ENCODE results near the gene CBARP. TPM values are rescaled to one million over a fixed set of nuclear protein-coding genes. Genes with fewer than 3 reads are reported as not detected.
A peak's percentile ranks its signal among the peaks of the same experiment; 100 is the strongest.

CBARP gene
- total and polyA plus RNA-seq, 9 of the 15 experiments (the other 6 are each of a cell fraction or from before 2014, with no cell fraction given), result 0.03 to 8.9 (median 1.2) TPM; not detected in 1

DNA sequence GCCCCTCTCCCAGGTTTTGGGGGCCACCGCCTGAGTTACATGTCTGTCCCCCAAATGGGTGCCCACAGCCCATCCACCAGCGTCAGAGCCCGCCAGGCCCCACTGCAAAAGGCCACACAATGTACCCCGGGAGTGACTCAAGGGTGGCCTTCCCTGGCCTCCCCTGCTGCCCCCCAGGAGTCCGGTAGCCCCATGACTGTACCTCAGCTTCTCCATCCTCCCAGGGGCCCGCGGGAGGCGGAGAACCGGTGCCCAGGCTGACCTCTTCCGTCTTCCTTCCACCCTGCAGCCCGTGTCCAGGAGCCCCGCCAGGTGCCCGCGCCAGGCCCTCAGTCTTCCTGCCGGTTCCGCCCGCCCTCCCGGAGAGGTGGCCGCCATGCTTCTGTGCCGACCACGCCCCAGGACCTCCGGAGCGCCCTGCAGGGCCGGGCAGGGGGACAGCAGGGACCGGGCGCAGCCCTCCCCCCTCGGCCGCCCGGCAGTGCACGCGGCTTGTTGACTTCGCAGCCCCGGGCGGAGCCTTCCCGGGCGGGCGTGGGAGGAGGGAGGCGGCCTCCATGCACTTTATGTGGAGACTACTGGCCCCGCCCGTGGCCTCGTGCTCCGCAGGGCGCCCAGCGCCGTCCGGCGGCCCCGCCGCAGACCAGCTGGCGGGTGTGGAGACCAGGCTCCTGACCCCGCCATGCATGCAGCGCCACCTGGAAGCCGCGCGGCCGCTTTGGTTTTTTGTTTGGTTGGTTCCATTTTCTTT, 10.3 kb downstream of the CBARP start (continued):
- TF ChIP-seq POLR2A (conservative IDR thresholded peaks at IDR 0.05) (0 out of 2 replicates have a peak, but pooled peaks have one; percentile 27), SRF (CRISPR knock-in tag; IDR thresholded peaks at IDR 0.05) (no peak), POLR2AphosphoS5 (IDR thresholded peaks at IDR 0.05; ENCODE audit: control insufficient read depth, insufficient read depth, low read depth, low read length) (0 out of 2 replicates have a peak, but pooled peaks have one; percentile 25)
- TF ChIP-seq, protein P1, sequence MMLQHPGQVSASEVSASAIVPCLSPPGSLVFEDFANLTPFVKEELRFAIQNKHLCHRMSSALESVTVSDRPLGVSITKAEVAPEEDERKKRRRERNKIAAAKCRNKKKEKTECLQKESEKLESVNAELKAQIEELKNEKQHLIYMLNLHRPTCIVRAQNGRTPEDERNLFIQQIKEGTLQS (IDR thresholded peaks at IDR 0.05), result no peak
- TF ChIP-seq, protein P1 (CRISPR knock-in tag; conservative IDR thresholded peaks at IDR 0.05), result no peak

DNA sequence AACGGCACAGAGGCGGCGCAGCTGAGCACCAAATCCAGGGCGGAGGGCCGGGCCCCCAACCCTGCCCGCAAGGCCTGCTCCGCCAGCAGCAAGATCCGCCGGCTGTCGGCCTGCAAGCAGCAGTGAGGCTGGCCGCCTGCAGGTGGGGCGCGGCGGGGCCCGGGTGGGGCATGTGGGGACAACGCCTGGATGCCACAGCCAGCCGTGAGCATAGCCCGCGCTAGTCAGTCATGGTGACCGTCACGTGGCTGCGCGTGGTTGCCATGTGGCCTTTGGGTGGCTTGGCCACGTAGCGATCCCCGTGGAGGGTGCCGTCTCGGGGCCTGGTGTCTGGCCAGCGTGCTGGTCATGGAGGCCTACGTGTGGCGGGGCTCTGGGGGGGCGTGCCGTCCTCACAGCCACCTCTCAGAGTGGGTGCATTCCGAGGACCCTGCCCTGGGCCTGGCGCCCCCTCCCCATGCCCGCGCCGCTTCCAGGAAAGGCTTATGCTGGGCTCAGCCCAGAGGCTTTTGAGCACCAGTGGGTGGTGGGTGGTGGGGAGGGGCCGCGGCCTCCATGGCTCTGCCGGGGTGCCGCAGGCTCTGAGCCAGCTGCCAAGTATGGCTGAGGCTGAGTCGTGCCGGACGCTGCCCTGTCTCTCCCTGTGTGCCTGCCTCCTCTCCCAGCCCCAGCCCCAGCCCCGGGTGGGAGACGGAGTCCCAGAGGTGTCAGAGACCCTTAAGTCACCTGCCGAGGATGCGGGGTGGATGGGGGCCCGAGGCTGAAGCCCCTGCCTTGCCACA, 11.1 kb downstream of the CBARP start:
- BruUV-seq (replicated peaks), result no TSS peak
- POLR2A ChIA-PET, result interaction anchor here (1.5 kb wide), 1 partner anchor 10 kb away, joined by 9 read pairs; no protein-coding TSS in a partner anchor
- in situ Hi-C loops (cut with MboI), result loop anchor here (25.0 kb wide), 1 partner anchor 464 kb away; the partner anchor contains the start of gene MISP
- Histone ChIP-seq H3K9ac (ENCODE audit: insufficient read depth in 1 of 2, low read depth in 2 of 2, low read length in 2 of 2) (no peak overlapping the region), H3K36me3 (ENCODE audit: control insufficient read depth, insufficient read depth, low read length) (peaks cover 65% of the 10 kb centered on the region; the same call in 2 of the 3 replicates), H3K4me1 (replicated peaks in 1 of 2; ENCODE audit: control insufficient read depth in 2 of 2, insufficient read depth in 2 of 2, low read length in 2 of 2) (peaks cover 0 to 63% of the 10 kb centered on the region in 2 experiments; a peak in 2 of 5 replicates), H4K20me1 (replicated peaks; ENCODE audit: control insufficient read depth, insufficient read depth, low read length) (no peaks in the 10 kb centered on the region), H3K9me3 (replicated peaks; ENCODE audit: control insufficient read depth, insufficient read depth, low read depth, low read length) (no peaks in the 10 kb centered on the region; the same call in 1 of the 2 replicates), H3K27me3 (ENCODE audit: control insufficient read depth in 2 of 2, insufficient read depth in 2 of 2, low read length in 2 of 2) (no peaks in the 10 kb centered on the region), H3K4me2 (ENCODE audit: insufficient read depth, low read length) (no peak overlapping the region), H3K9me1 (ENCODE audit: control insufficient read depth, insufficient read depth, low read length) (no peaks in the 10 kb centered on the region), H3K79me2 (ENCODE audit: control insufficient read depth, insufficient read depth, low read length) (peaks cover 15% of the 10 kb centered on the region), H3K27ac (ENCODE audit: extremely low read depth, low read depth, low read length) (no peak overlapping the region), H3K4me3 (no peak overlapping the region), H2AFZ (ENCODE audit: low read depth, low read length) (no peak overlapping the region)
- CTCF ChIA-PET (ENCODE audit: low intra/inter-chr PET ratio), result no interaction called here
- DNase-seq (ENCODE audit: extremely low read depth in 1 of 4, low spot score in 3 of 4) (no peak), ATAC-seq (no peak), FAIRE-seq (no peak)
- WGBS (ENCODE audit: insufficient coverage, low coverage, missing lambda C conversion rate), result 98% methylated on average over 31 of the region's 50 CpGs
- intact Hi-C loops (cut with micrococcal nuclease), result no loop called here
- TF ChIP-seq, protein P2, sequence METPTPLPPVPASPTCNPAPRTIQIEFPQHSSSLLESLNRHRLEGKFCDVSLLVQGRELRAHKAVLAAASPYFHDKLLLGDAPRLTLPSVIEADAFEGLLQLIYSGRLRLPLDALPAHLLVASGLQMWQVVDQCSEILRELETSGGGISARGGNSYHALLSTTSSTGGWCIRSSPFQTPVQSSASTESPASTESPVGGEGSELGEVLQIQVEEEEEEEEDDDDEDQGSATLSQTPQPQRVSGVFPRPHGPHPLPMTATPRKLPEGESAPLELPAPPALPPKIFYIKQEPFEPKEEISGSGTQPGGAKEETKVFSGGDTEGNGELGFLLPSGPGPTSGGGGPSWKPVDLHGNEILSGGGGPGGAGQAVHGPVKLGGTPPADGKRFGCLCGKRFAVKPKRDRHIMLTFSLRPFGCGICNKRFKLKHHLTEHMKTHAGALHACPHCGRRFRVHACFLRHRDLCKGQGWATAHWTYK (CRISPR knock-in tag; IDR thresholded peaks at IDR 0.05), result peak; percentile 95
- TF ChIP-seq GABPB1 (CRISPR knock-in tag; IDR thresholded peaks at IDR 0.05) (no peak), RBM22 (IDR thresholded peaks at IDR 0.05; ENCODE audit: low read depth, low read length, poor library complexity, severe bottlenecking) (peak; percentile 72), POLR2G (IDR thresholded peaks at IDR 0.05; ENCODE audit: low read depth, low read length) (peak; percentile 13), NCOA4 (IDR thresholded peaks at IDR 0.05; ENCODE audit: partially characterized antibody) (no peak), ZBTB8A (IDR thresholded peaks at IDR 0.05; ENCODE audit: partially characterized antibody) (no peak), CCNT2 (IDR thresholded peaks at IDR 0.05; ENCODE audit: borderline replicate concordance, extremely low read depth, insufficient read length, low read depth, low read length) (no peak), FOXK2 (conservative IDR thresholded peaks at IDR 0.05 in 1 of 2, IDR thresholded peaks at IDR 0.05 in 1 of 2; ENCODE audit: low read depth in 2 of 2) (no peak), POLR3G (IDR thresholded peaks at IDR 0.05; ENCODE audit: extremely low read depth, insufficient read length, insufficient replicate concordance) (no peak), SREBF2 (CRISPR knock-in tag; IDR thresholded peaks at IDR 0.05) (no peak), ZC3H8 (IDR thresholded peaks at IDR 0.05) (no peak), TEAD1 (CRISPR knock-in tag; IDR thresholded peaks at IDR 0.05) (no peak)

Data from K562 (cell line).